Fibroblast of villous mesenchyme (primary cell): ENCODE results near the gene WASF2. TPM values are rescaled to one million over a fixed set of nuclear protein-coding genes. Genes with fewer than 3 reads are reported as not detected.

Experiments used
- DNase-seq: peaks from one replicate; pipeline ENCODE4 v3.0.0-alpha.2; 2010; ENCODE audit warnings: low read depth
- H3K4me3 ChIP-seq: 2 replicates; pipeline ENCODE4 v1.5.1; 2011; ENCODE audit warnings: low read depth, mild to moderate bottlenecking, low read length
- CTCF ChIP-seq: IDR thresholded peaks from 2 replicates; pipeline ENCODE4 v1.5.1; 2012; ENCODE audit warnings: low read depth, mild to moderate bottlenecking, low read length; ENCODE audit not compliant: insufficient read depth
- total RNA-seq: library from RNA; depleted of rRNA; stranded (reverse); fragments of >200 nt; gene quantifications from 2 replicates; pipeline ENCODE4 v1.2.3, GENCODE V29; 2012

The WASF2 gene
- total RNA-seq, 1 donor: 16.0 TPM

DNA sequence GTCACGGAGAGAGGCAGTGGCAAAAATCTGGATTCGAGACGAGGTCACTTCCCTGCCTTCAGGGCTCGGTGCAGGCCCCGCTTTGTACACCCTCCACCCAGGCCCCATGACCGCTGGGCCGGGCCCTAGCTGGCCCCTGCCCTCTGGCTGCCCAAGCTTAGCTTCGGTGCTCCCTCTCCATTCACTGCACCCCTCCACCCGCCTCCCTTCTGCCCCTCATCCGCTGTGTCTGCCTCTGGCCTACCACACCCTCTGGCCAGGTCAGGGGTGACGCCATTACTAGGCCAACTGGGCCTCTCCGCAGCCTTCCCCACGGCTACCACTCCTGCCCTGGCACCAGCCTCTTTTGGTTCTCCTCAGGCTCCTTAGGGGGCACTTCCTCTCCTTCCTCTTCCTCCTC is 106.3 kb downstream of the WASF2 start:
- TF ChIP-seq CTCF: no peak
- DNase-seq: no peak
- H3K4me3 ChIP-seq: no peak overlapping the region

GRCh38 chr1:27383039-27383605 is 106.8 kb downstream of the WASF2 start, which contains the start of gene CD164L2:
Gene CD164L2, minus strand, starts transcription at chr1:27383333. Its CDS starts 94 bp downstream, at chr1:27383239.
- DNase-seq: no peak
- no peak within 1 kb of the TSS for H3K4me3 ChIP-seq
- TF ChIP-seq CTCF: no peak

GRCh38 chr1:27381969-27382762 is 107.8 kb downstream of the WASF2 start:
- H3K4me3 ChIP-seq: no peak overlapping the region
- DNase-seq: no peak
- no peak for TF ChIP-seq CTCF

GRCh38 chr1:27380766-27381733 is 108.9 kb downstream of the WASF2 start:
- no peak overlapping the region for H3K4me3 ChIP-seq
- DNase-seq: no peak
- TF ChIP-seq CTCF: no peak

- H3K4me3 ChIP-seq: no peak overlapping the region
- no peak for DNase-seq
- no peak for TF ChIP-seq CTCF
Observed at GRCh38 chr1:27380224-27380623, 109.7 kb downstream of the WASF2 start.

DNA sequence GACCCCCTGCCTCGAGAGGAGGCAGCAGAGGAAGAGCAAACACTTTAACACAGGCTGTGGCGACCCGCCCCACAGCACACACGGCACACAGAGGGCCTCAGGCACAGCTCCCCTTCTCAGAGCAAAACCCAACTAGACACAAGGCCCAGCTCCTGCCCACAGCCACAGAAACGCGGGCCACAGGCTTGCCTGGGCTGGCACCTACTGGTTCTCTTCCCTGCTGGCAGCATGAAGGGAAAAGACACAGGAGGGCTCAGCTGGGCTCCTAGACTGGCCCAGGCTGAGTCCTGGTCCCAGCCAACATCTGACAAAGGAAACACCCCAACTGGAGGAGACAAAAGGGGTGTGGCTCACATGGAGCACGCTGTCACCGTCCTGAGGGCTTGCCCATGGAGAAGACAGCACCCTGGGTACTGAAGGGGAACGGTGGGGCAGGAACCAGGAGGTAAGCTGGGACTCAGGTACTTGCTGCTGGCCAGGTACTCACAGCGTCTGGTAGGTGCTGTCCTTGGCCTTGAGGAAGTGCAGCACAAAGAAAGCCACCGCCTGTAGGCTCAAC is 110.3 kb downstream of the WASF2 start:
- DNase-seq: no peak
- no peak overlapping the region for H3K4me3 ChIP-seq
- TF ChIP-seq CTCF: no peak
